GM19328 (cell line): ENCODE measurements around the gene CCSER1.
A peak's percentile ranks its signal among the peaks of the same experiment; 100 is the strongest.

Experiments
- ATAC-seq: cut with Tn5 transposase; IDR thresholded peaks from one replicate; pipeline ENCODE4 v1.9.1; 2021; ENCODE audit warnings: mild to moderate bottlenecking, moderate library complexity; ENCODE audit not compliant: unreplicated experiment

Gene CCSER1

GRCh38 chr4:90127706-90128345 lies 632 bp downstream of the CCSER1 start:
- ATAC-seq = peak; percentile 13

GRCh38 chr4:90128961-90129495 lies 1.8 kb downstream of the CCSER1 start:
- ATAC-seq = no peak

DNA sequence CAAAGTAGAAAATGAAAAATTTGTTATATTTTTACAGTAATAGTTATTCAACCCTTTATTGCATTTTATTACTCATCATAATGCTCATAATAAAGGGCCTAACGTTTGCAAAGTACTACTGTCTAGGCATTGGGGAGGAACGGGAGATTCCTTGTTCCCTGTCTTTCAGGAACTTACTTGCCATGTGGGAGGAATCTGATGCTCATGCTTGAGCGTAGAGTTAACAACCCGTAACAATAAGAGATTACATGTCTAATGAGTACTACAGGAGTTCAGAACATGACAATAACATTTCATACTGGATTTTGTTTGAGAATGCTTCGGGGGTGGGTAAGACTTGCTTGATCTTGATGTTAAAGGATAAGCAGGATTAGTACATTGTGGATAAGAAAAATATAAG lies 2.9 kb downstream of the CCSER1 start:
- no peak for ATAC-seq

GRCh38 chr4:90137555-90137954 lies 10.4 kb downstream of the CCSER1 start:
- ATAC-seq = no peak

DNA sequence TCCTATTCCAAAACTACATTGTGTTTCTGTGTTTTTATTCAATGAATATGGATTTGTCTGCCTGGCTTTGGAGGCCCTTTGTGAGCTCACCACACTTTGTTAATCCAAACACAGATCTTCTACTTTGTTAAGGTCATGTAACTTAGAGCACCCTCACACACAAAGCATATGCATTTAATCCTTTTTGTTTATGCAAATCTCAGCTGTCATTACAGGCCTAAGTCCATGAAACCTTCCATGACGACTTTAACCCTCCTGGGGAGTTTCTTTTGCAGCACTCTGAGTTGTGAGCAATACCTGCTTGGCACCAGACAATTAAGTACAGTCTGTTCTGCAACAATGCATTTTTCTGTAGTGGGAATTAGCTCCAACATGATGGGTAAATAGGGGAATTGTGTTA lies 14.9 kb downstream of the CCSER1 start:
- no peak for ATAC-seq

DNA sequence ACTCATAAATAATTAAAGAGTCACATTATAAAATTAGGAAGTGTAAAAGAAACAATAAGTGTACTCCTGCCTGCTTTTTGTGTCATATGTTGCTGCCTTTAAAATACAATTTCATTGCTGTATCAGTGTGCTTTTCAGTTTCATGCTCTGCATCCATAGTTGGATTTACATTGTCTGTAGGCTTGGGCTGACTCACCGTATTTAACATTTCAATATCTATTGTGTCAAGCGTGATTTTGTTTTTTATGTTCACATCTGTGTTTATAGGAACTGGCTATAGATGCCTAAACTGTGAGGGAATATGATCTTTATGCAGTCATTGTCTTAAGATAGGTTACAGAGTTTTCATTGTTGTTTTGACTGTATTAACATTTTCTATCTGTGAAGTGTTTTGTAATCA lies 18.1 kb downstream of the CCSER1 start:
- ATAC-seq = no peak

GRCh38 chr4:90146306-90146705 lies 19.1 kb downstream of the CCSER1 start:
- ATAC-seq = no peak

GRCh38 chr4:90148574-90149148 lies 21.5 kb downstream of the CCSER1 start:
- no peak for ATAC-seq

DNA sequence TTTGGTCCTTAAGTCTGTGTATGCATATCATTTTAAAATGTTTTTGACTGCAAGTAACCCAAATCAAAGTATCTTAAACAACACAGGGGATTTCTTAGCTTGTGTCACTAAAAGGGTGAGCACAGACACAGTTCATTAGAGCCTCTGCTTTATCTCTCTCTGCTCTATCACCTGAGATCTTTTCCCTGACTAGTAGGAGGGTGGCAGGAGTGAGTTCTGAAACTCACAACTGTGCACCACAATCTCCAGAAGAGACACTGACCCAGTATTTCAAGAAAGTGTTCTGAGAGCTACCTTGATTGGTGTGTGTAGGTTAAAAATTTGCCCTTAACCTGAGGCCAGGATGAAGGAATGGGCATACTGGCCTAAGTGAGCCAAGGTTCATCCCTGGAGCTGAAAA lies 24.8 kb downstream of the CCSER1 start:
- no peak for ATAC-seq

DNA sequence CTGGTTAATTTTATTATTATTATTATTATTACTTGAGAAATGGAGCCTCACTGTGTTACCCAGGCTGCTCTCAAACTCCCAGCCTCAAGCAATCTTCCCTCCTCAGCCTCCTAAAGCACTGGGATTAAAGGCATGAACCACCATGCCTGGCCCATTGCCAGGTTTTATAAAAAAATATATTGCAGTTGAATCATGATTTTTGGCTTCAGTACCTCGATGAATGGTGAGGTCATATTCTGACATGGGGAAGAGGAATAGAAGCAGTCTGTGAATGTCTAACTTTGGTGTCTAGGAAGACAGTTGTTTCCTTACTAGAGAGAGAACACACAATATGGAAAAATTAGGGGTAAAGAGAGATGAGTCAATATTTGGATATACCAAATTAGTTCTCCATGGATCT lies 32.0 kb downstream of the CCSER1 start:
- ATAC-seq = no peak

- no peak for ATAC-seq
Measured at GRCh38 chr4:90160044-90160443, 32.9 kb downstream of the CCSER1 start.

GRCh38 chr4:90162566-90162965 lies 35.4 kb downstream of the CCSER1 start:
- no peak for ATAC-seq

DNA sequence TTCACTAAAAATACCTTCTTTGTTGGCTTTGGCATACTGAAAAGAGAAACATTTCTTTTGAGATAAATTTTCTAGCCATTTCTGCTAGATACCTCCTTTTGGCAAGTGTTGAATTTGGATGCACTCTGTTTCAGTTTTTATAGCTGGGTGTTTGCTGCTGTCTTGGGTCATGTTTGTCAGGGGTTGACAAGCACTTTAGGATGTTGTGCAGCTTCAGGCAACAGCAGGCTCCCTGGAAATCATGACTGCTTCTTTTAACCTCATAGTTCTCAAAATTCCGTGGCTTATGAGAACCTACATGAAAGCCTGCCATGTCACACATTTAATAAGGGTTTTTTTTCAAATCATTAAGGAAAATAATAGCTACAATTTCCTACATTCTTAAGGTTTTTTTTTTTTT lies 36.7 kb downstream of the CCSER1 start:
- no peak for ATAC-seq

GRCh38 chr4:90165883-90166282 lies 38.7 kb downstream of the CCSER1 start:
- ATAC-seq = peak; percentile 85

GRCh38 chr4:90171491-90171890 lies 44.3 kb downstream of the CCSER1 start:
- ATAC-seq = no peak

GRCh38 chr4:90174621-90175023 lies 47.4 kb downstream of the CCSER1 start:
- no peak for ATAC-seq

GRCh38 chr4:90181644-90182043 lies 54.5 kb downstream of the CCSER1 start:
- no peak for ATAC-seq

GRCh38 chr4:90183254-90183653 lies 56.1 kb downstream of the CCSER1 start:
- ATAC-seq = no peak

GRCh38 chr4:90184560-90184959 lies 57.4 kb downstream of the CCSER1 start:
- no peak for ATAC-seq

- ATAC-seq = no peak
Measured at GRCh38 chr4:90185416-90185815, 58.2 kb downstream of the CCSER1 start.

DNA sequence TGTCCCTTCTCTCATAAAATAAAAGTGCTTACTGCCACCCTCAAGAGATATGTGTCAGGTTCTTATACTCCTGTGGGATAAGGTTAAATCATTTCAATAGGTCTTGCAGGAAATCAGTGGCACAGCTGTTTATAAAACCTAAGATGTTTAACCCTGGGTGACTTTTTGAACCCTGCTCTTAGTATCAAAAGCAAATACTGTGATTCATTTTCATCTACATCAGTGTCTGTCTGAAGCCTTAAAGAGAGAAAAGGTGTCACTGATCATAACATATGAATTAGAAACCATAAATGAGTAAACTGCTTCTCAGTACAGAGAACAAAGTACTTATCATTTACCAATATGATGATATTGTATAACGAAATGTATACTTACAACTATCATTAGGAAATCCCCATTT lies 59.0 kb downstream of the CCSER1 start:
- no peak for ATAC-seq

DNA sequence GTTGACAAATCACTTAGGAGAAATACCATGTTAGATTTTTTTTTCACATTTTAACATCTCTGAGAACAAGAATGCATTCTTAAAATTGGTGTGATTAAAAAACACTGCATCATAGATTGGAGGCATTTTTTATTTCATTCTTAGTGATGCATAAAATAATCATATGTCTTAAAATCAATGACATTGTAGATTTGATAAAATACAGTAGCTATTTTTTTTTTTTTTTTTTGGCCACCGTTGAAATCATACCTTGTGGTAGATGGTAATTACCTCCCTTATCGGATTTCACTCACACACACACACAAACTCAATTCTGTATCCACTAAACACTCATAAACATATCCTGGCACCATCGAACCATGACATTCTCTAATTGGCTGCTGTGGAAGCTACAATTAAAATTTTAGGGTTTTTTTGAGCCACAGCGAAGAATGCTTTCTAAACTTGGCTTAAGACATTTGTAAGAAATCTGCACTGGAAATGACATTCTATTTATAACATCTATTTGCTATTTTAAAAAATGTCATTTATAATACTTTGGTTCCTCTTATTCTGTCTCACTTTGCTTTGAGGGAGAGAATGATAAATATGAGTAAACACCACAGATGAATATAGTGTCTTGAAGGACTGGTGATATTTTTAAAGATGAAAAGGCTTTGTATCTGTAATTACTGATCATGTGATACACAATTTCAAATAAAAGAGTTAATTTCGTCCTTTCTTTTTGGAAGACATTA lies 60.1 kb downstream of the CCSER1 start:
- ATAC-seq = no peak
